HepG2 (cell line): ENCODE data around the gene VSX1. TPM values are rescaled to one million over a fixed set of nuclear protein-coding genes. Genes with fewer than 3 reads are reported as not detected.

Experiments
- ATAC-seq: fragments of 200-7000 bp; cut with Tn5 transposase; 3 replicates; pipeline ENCODE4 v1.9.1; 2020; ENCODE audit warnings: mild to moderate bottlenecking, moderate library complexity
- BruUV-seq: library from RNA; stranded (reverse); fragments of 400-500 nt; replicated peaks from 2 replicates; lab custom pipeline; 2021; lab: Mats Ljungman, UMichigan
- CTCF ChIA-PET: fragments of 300-600 bp; formaldehyde crosslinking; extraction: SDS; loops from one replicate; lab custom pipeline; 2021; ENCODE audit warnings: low total read pairs, inconsistent platforms, low intra/inter-chr PET ratio; lab: Yijun Ruan, JAX
- POLR2A ChIA-PET: fragments of 350-600 bp; sonication (Branson Sonifier 250); formaldehyde crosslinking; loops from one replicate; lab custom pipeline; 2020; ENCODE audit warnings: antibody characterized with exemption, inconsistent platforms; lab: Yijun Ruan, JAX
- DNase-seq: peaks from one replicate; pipeline ENCODE4 v3.0.0-alpha.2; 2015; ENCODE audit warnings: low spot score
- FAIRE-seq: peaks from 3 replicates; lab custom pipeline; 2011; peaks lifted over from hg19 to GRCh38; lab: Jason Lieb, UNC
- H2AFZ ChIP-seq: one replicate; pipeline ENCODE4 v1.6.1; 2011; ENCODE audit warnings: low read length, inconsistent platforms
- H3K27ac ChIP-seq: fragments of 300-600 bp; 3 replicates; pipeline ENCODE4 v1.8.0; 2011; ENCODE audit warnings: mixed run types, mild to moderate bottlenecking, mixed read lengths, low read length, inconsistent platforms; ENCODE audit not compliant: insufficient read depth; ENCODE audit errors: extremely low read length
- H3K27me3 ChIP-seq, 2 experiments: fragments of 200-600 bp in 1 of 2; 2 replicates in 1 of 2; 3 replicates in 1 of 2; pipeline versions ENCODE4 v1.6.0 to v1.8.0; 2011; ENCODE audit warnings: low read length in 2 of 2, mild to moderate bottlenecking in 2 of 2, moderate library complexity in 2 of 2, inconsistent platforms in 1 of 2; ENCODE audit not compliant: insufficient read depth in 2 of 2, control insufficient read depth in 1 of 2
- H3K36me3 ChIP-seq, 2 experiments: fragments of 200-600 bp in 1 of 2; replicated peaks in 1 of 2; 2 replicates in 1 of 2; 3 replicates in 1 of 2; pipeline versions ENCODE4 v1.5.1 to v1.8.0; 2011; ENCODE audit warnings: low read length in 2 of 2, inconsistent platforms in 1 of 2; ENCODE audit not compliant: insufficient read depth in 2 of 2, control insufficient read depth in 1 of 2
- H3K4me1 ChIP-seq: 2 replicates; pipeline ENCODE4 v1.5.1; 2012; ENCODE audit warnings: low read length, inconsistent platforms; ENCODE audit not compliant: insufficient read depth
- H3K4me2 ChIP-seq: 2 replicates; pipeline ENCODE4 v1.6.0; 2011; ENCODE audit warnings: low read depth, low read length, inconsistent platforms
- H3K4me3 ChIP-seq, 3 experiments: fragments of 200-600 bp in 1 of 3; sonication (generic), shearing (Covaris generic) in 1 of 3; replicated peaks in 1 of 3; 2 replicates each; pipeline ENCODE4 v1.5.1; 2011 to 2016; ENCODE audit warnings: low read length in 3 of 3, inconsistent platforms in 2 of 3, low read depth in 2 of 3, mild to moderate bottlenecking in 2 of 3, control low read depth in 1 of 3, mixed read lengths in 1 of 3; ENCODE audit not compliant: insufficient read depth in 1 of 3
- H3K79me2 ChIP-seq: one replicate; pipeline ENCODE4 v1.6.1; 2011; ENCODE audit warnings: low read length, inconsistent platforms; ENCODE audit not compliant: insufficient read depth
- H3K9ac ChIP-seq: 2 replicates; pipeline ENCODE4 v1.6.0; 2011; ENCODE audit warnings: mild to moderate bottlenecking, low read depth, low read length, inconsistent platforms; ENCODE audit not compliant: insufficient read depth
- H3K9me3 ChIP-seq: 2 replicates; pipeline ENCODE4 v1.5.1; 2012; ENCODE audit warnings: mild to moderate bottlenecking, low read length
- H4K20me1 ChIP-seq: 2 replicates; pipeline ENCODE4 v1.6.0; 2011; ENCODE audit warnings: inconsistent platforms, mild to moderate bottlenecking, low read length, moderate library complexity; ENCODE audit not compliant: insufficient read depth
- FOXO1 ChIP-seq: sonication (generic); formaldehyde crosslinking; IDR thresholded peaks from 2 replicates; pipeline ENCODE4 v1.4.0; 2020; ENCODE audit warnings: missing genetic modification reagents
- SP4 ChIP-seq: sonication (generic); formaldehyde crosslinking; IDR thresholded peaks from 2 replicates; pipeline ENCODE4 v1.8.1; 2023; ENCODE audit warnings: mild to moderate bottlenecking, missing genetic modification reagents
- ZFP36L1 ChIP-seq: sonication (generic); formaldehyde crosslinking; IDR thresholded peaks from 2 replicates; pipeline ENCODE4 v1.8.0; 2022; ENCODE audit warnings: mild to moderate bottlenecking, missing genetic modification reagents, moderate library complexity
- ZFYVE20 ChIP-seq: sonication (generic); formaldehyde crosslinking; IDR thresholded peaks from 2 replicates; pipeline ENCODE4 v1.8.0; 2023; ENCODE audit warnings: low read depth, mild to moderate bottlenecking, moderate library complexity, missing genetic modification reagents, borderline replicate concordance
- ZNF296 ChIP-seq: sonication (generic); formaldehyde crosslinking; conservative IDR thresholded peaks from 2 replicates; pipeline ENCODE4 v1.5.0; 2020; ENCODE audit warnings: mild to moderate bottlenecking, missing genetic modification reagents
- ZNF713 ChIP-seq: sonication (generic); formaldehyde crosslinking; IDR thresholded peaks from 2 replicates; pipeline ENCODE4 v1.4.0; 2020; ENCODE audit warnings: mild to moderate bottlenecking, missing genetic modification reagents
- ZSCAN12 ChIP-seq: sonication (generic); formaldehyde crosslinking; IDR thresholded peaks from 2 replicates; pipeline ENCODE4 v1.9.0; 2021; ENCODE audit warnings: mild to moderate bottlenecking, missing genetic modification reagents
- WGBS: methylation state at CpG from one replicate; pipeline ENCODE4 v1.1.6; 2017; ENCODE audit warnings: low lambda C conversion rate; 5-methylcytosine and 5-hydroxymethylcytosine counted together
- in situ Hi-C: cut with HindIII; loops from 2 replicates; pipeline ENCODE4 v1.10.0; 2017; ENCODE audit warnings: low pct_unique_long_range_greater_than_20kb; ENCODE audit not compliant: extremely low pct_ligation_motif_present
- intact Hi-C: fragments of 100-400 bp; cut with micrococcal nuclease; formaldehyde crosslinking; loops from one replicate; pipeline ENCODE4 v1.10.0; 2022; ENCODE audit not compliant: unreplicated experiment
- polyA plus RNA-seq, 8 experiments: library from polyadenylated mRNA; depleted of rRNA in 3 of 8; stranded (reverse) in 7 of 8; unstranded in 1 of 8; fragments of >200 nt; fragmentation: Illumina TruSeq in 4 of 8; extraction: Trizol in 4 of 8; gene quantifications; 2 replicates each; pipeline versions ENCODE4 v1.2.1 to v1.2.3, GENCODE V29; 2011 to 2016; ENCODE audit warnings: low read depth in 4 of 8, missing spikeins in 1 of 8, mixed read lengths in 1 of 8; ENCODE audit not compliant: insufficient read depth in 1 of 8
- total RNA-seq, 5 experiments: library from RNA; depleted of rRNA; stranded (reverse); fragments of >200 nt; fragmentation: Illumina TruSeq; extraction: Trizol; gene quantifications; 2 replicates each; pipeline ENCODE4 v1.2.3, GENCODE V29; 2016; ENCODE audit warnings: low read depth in 1 of 5
- TF ChIP-seq, protein P1 (sequence below), 2 experiments: sonication (generic) in 1 of 2; formaldehyde crosslinking in 1 of 2; IDR thresholded peaks; 2 replicates each; pipeline versions ENCODE4 v1.6.1 to v1.9.0; 2014 to 2022; ENCODE audit warnings: antibody characterized with exemption in 1 of 2, borderline replicate concordance in 1 of 2, inconsistent platforms in 1 of 2, low read depth in 1 of 2, missing genetic modification reagents in 1 of 2
- TF ChIP-seq, protein P2 (sequence below): sonication (generic); formaldehyde crosslinking; IDR thresholded peaks from 2 replicates; pipeline ENCODE4 v1.9.0; 2021; ENCODE audit warnings: mild to moderate bottlenecking, missing genetic modification reagents

VSX1 gene
- total and polyA plus RNA-seq, 2 of the 13 experiments (the other 11 are each of a cell fraction or from before 2014, with no cell fraction given), result 0.04 TPM; not detected in 1

GRCh38 chr20:25064561-25065071 is 17.3 kb downstream of the VSX1 start:
- in situ Hi-C loops, result loop anchor here (5.0 kb wide), 1 partner anchor 67 kb away; no protein-coding TSS in a partner anchor
- DNase-seq, result no peak
- TF ChIP-seq ZNF713 (CRISPR knock-in tag), result no peak
- TF ChIP-seq FOXO1 (CRISPR knock-in tag), result no peak
- TF ChIP-seq ZSCAN12 (CRISPR knock-in tag), result no peak
- TF ChIP-seq, protein P1, sequence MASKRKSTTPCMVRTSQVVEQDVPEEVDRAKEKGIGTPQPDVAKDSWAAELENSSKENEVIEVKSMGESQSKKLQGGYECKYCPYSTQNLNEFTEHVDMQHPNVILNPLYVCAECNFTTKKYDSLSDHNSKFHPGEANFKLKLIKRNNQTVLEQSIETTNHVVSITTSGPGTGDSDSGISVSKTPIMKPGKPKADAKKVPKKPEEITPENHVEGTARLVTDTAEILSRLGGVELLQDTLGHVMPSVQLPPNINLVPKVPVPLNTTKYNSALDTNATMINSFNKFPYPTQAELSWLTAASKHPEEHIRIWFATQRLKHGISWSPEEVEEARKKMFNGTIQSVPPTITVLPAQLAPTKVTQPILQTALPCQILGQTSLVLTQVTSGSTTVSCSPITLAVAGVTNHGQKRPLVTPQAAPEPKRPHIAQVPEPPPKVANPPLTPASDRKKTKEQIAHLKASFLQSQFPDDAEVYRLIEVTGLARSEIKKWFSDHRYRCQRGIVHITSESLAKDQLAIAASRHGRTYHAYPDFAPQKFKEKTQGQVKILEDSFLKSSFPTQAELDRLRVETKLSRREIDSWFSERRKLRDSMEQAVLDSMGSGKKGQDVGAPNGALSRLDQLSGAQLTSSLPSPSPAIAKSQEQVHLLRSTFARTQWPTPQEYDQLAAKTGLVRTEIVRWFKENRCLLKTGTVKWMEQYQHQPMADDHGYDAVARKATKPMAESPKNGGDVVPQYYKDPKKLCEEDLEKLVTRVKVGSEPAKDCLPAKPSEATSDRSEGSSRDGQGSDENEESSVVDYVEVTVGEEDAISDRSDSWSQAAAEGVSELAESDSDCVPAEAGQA (IDR thresholded peaks at IDR 0.05; ENCODE audit: low read depth), result no peak
- TF ChIP-seq, protein P1 (CRISPR knock-in tag; IDR thresholded peaks at IDR 0.05; ENCODE audit: borderline replicate concordance), result 0 out of 2 replicates have a peak, but pooled peaks have one; percentile 50
- TF ChIP-seq, protein P2, sequence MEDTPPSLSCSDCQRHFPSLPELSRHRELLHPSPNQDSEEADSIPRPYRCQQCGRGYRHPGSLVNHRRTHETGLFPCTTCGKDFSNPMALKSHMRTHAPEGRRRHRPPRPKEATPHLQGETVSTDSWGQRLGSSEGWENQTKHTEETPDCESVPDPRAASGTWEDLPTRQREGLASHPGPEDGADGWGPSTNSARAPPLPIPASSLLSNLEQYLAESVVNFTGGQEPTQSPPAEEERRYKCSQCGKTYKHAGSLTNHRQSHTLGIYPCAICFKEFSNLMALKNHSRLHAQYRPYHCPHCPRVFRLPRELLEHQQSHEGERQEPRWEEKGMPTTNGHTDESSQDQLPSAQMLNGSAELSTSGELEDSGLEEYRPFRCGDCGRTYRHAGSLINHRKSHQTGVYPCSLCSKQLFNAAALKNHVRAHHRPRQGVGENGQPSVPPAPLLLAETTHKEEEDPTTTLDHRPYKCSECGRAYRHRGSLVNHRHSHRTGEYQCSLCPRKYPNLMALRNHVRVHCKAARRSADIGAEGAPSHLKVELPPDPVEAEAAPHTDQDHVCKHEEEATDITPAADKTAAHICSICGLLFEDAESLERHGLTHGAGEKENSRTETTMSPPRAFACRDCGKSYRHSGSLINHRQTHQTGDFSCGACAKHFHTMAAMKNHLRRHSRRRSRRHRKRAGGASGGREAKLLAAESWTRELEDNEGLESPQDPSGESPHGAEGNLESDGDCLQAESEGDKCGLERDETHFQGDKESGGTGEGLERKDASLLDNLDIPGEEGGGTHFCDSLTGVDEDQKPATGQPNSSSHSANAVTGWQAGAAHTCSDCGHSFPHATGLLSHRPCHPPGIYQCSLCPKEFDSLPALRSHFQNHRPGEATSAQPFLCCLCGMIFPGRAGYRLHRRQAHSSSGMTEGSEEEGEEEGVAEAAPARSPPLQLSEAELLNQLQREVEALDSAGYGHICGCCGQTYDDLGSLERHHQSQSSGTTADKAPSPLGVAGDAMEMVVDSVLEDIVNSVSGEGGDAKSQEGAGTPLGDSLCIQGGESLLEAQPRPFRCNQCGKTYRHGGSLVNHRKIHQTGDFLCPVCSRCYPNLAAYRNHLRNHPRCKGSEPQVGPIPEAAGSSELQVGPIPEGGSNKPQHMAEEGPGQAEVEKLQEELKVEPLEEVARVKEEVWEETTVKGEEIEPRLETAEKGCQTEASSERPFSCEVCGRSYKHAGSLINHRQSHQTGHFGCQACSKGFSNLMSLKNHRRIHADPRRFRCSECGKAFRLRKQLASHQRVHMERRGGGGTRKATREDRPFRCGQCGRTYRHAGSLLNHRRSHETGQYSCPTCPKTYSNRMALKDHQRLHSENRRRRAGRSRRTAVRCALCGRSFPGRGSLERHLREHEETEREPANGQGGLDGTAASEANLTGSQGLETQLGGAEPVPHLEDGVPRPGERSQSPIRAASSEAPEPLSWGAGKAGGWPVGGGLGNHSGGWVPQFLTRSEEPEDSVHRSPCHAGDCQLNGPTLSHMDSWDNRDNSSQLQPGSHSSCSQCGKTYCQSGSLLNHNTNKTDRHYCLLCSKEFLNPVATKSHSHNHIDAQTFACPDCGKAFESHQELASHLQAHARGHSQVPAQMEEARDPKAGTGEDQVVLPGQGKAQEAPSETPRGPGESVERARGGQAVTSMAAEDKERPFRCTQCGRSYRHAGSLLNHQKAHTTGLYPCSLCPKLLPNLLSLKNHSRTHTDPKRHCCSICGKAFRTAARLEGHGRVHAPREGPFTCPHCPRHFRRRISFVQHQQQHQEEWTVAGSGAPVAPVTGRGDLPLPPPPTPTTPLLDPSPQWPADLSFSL (CRISPR knock-in tag), result no peak
- TF ChIP-seq SP4 (CRISPR knock-in tag), result no peak
- TF ChIP-seq ZFYVE20, result no peak
- TF ChIP-seq ZNF296 (CRISPR knock-in tag), result no peak
- TF ChIP-seq ZFP36L1 (CRISPR knock-in tag), result no peak

More at GRCh38 chr20:25064561-25065071, 17.3 kb downstream of the VSX1 start:
- ChIA-PET CTCF (interaction anchor here (1.1 to 5.4 kb wide), 2 partner anchors 70 to 115 kb away, joined by 5 to 138 read pairs; partner anchors contain the start of gene APMAP), POLR2A (interaction anchor here (1.6 to 2.2 kb wide), 2 partner anchors 32 to 182 kb away, joined by 3 to 10 read pairs; no protein-coding TSS in a partner anchor)
- no peak for ATAC-seq
- Histone ChIP-seq H3K4me3 (0 out of 6 replicates have a peak overlapping the region, but pooled peaks of 1 of the 3 experiments have one; percentile 24), H3K36me3 (no peaks in the 10 kb centered on the region), H4K20me1 (no peaks in the 10 kb centered on the region), H3K4me2 (peak overlapping the region; percentile 50), H3K79me2 (no peaks in the 10 kb centered on the region), H3K9ac (no peak overlapping the region), H3K27me3 (peaks cover 0 to 18% of the 10 kb centered on the region in 2 experiments; a peak in 3 of 5 replicates), H3K9me3 (no peaks in the 10 kb centered on the region), H3K4me1 (peaks cover 74% of the 10 kb centered on the region), H2AFZ (no peak overlapping the region), H3K27ac (no peak overlapping the region)
- WGBS, result 57% methylated on average over 4 of the region's 4 CpGs
- BruUV-seq, result no TSS peak
- FAIRE-seq, result no peak
- intact Hi-C loops, result loop anchor here (1.0 to 5.0 kb wide), 3 partner anchors 7 to 69 kb away; no protein-coding TSS in a partner anchor
